Liver (tissue), 9 donors: ENCODE data around the gene RPP14. TPM values are rescaled to one million over a fixed set of nuclear protein-coding genes. Genes with fewer than 3 reads are reported as not detected.

Experiments
- DNase-seq: peaks from one replicate; pipeline ENCODE4 v3.0.0-alpha.2; 2017; ENCODE audit warnings: low spot score
- H3K27ac ChIP-seq, 2 donors: one replicate each; pipeline ENCODE4 v1.7.0; 2013; ENCODE audit warnings: inconsistent platforms in 2 of 2, low read length in 2 of 2, control low read depth in 1 of 2, low read depth in 1 of 2, mild to moderate bottlenecking in 1 of 2
- H3K27me3 ChIP-seq, 4 donors: one replicate each; pipeline versions ENCODE4 v1.6.1 to v1.7.0; 2013; ENCODE audit warnings: low read length in 3 of 4, inconsistent platforms in 1 of 4, mild to moderate bottlenecking in 1 of 4, moderate library complexity in 1 of 4; ENCODE audit not compliant: control insufficient read depth in 4 of 4, insufficient read depth in 4 of 4
- H3K36me3 ChIP-seq, 4 donors: one replicate each; pipeline versions ENCODE4 v1.6.1 to v1.7.0; 2013; ENCODE audit warnings: low read length in 3 of 4, mild to moderate bottlenecking in 3 of 4, low read depth in 1 of 4, moderate library complexity in 1 of 4; ENCODE audit not compliant: control insufficient read depth in 4 of 4, insufficient read depth in 3 of 4
- H3K4me1 ChIP-seq, 4 donors: one replicate each; pipeline versions ENCODE4 v1.6.1 to v1.7.0; 2013; ENCODE audit warnings: low read length in 3 of 4, mild to moderate bottlenecking in 3 of 4, moderate library complexity in 1 of 4; ENCODE audit not compliant: control insufficient read depth in 4 of 4, insufficient read depth in 4 of 4
- H3K4me3 ChIP-seq, 3 donors: one replicate each; pipeline versions ENCODE4 v1.6.1 to v1.7.0; 2013; ENCODE audit warnings: low read length in 3 of 3, control low read depth in 1 of 3, low read depth in 1 of 3, mild to moderate bottlenecking in 1 of 3
- H3K9ac ChIP-seq, 2 donors: one replicate each; pipeline ENCODE4 v1.7.0; 2013; ENCODE audit warnings: low read length in 2 of 2, mild to moderate bottlenecking in 2 of 2, moderate library complexity in 2 of 2, control low read depth in 1 of 2, low read depth in 1 of 2
- H3K9me3 ChIP-seq, 4 donors: one replicate each; pipeline versions ENCODE4 v1.6.1 to v1.7.0; 2013; ENCODE audit warnings: low read length in 3 of 4; ENCODE audit not compliant: control insufficient read depth in 4 of 4
- ATF3 ChIP-seq: IDR thresholded peaks from 2 replicates; pipeline ENCODE4 v1.6.1; 2016; ENCODE audit warnings: antibody characterized with exemption
- CTCF ChIP-seq: fragments of 150-350 bp; IDR thresholded peaks from 2 replicates; pipeline ENCODE4 v1.5.1; 2017; ENCODE audit warnings: improper control_type of control experiment, low read depth, low read length; ENCODE audit not compliant: missing input control
- EGR1 ChIP-seq, 2 donors: IDR thresholded peaks; 2 replicates each; pipeline ENCODE4 v1.6.1; 2016 to 2018; ENCODE audit warnings: antibody characterized with exemption in 2 of 2, low read depth in 2 of 2
- FOXA1 ChIP-seq: IDR thresholded peaks from 2 replicates; pipeline ENCODE4 v1.6.1; 2016; ENCODE audit warnings: antibody characterized with exemption
- FOXA2 ChIP-seq: IDR thresholded peaks from 2 replicates; pipeline ENCODE4 v1.6.1; 2016; ENCODE audit warnings: antibody characterized with exemption
- GABPA ChIP-seq, 2 donors: IDR thresholded peaks in 1 of 2; conservative IDR thresholded peaks in 1 of 2; 2 replicates each; pipeline ENCODE4 v1.6.1; 2016; ENCODE audit warnings: antibody characterized with exemption in 2 of 2, mild to moderate bottlenecking in 1 of 2, moderate library complexity in 1 of 2
- HNF4A ChIP-seq, 2 donors: conservative IDR thresholded peaks; 2 replicates each; pipeline ENCODE4 v1.6.1; 2016; ENCODE audit warnings: antibody characterized with exemption in 2 of 2, mild to moderate bottlenecking in 2 of 2
- HNF4G ChIP-seq: IDR thresholded peaks from 2 replicates; pipeline ENCODE4 v1.6.1; 2016; ENCODE audit warnings: antibody characterized with exemption
- JUND ChIP-seq, 2 donors: IDR thresholded peaks; 2 replicates each; pipeline ENCODE4 v1.6.1; 2016; ENCODE audit warnings: antibody characterized with exemption in 2 of 2
- MAX ChIP-seq: IDR thresholded peaks from 2 replicates; pipeline ENCODE4 v1.6.1; 2016; ENCODE audit warnings: antibody characterized with exemption
- NR2F2 ChIP-seq: IDR thresholded peaks from 2 replicates; pipeline ENCODE4 v1.6.1; 2016; ENCODE audit warnings: antibody characterized with exemption
- RAD21 ChIP-seq, 2 donors: IDR thresholded peaks; 2 replicates each; pipeline ENCODE4 v1.6.1; 2016; ENCODE audit warnings: antibody characterized with exemption in 2 of 2, mild to moderate bottlenecking in 2 of 2
- REST ChIP-seq: IDR thresholded peaks from 2 replicates; pipeline ENCODE4 v1.6.1; 2016; ENCODE audit warnings: antibody characterized with exemption, mild to moderate bottlenecking
- RXRA ChIP-seq, 2 donors: IDR thresholded peaks; 2 replicates each; pipeline ENCODE4 v1.6.1; 2017 to 2018; ENCODE audit warnings: antibody characterized with exemption in 2 of 2, mild to moderate bottlenecking in 1 of 2
- SP1 ChIP-seq: IDR thresholded peaks from 2 replicates; pipeline ENCODE4 v1.6.1; 2018; ENCODE audit warnings: antibody characterized with exemption, mild to moderate bottlenecking
- TAF1 ChIP-seq: conservative IDR thresholded peaks from 2 replicates; pipeline ENCODE4 v1.6.1; 2016; ENCODE audit warnings: antibody characterized with exemption, mild to moderate bottlenecking
- YY1 ChIP-seq: IDR thresholded peaks from 2 replicates; pipeline ENCODE4 v1.6.1; 2016; ENCODE audit warnings: antibody characterized with exemption, mild to moderate bottlenecking
- ZBTB33 ChIP-seq: IDR thresholded peaks from 2 replicates; pipeline ENCODE4 v1.6.1; 2016; ENCODE audit warnings: antibody characterized with exemption
- WGBS: extraction: QIAGEN DNeasy Blood & Tissue Kit; methylation state at CpG from one replicate; pipeline ENCODE4 v1.1.7; 2013; 5-methylcytosine and 5-hydroxymethylcytosine counted together
- polyA plus RNA-seq, 2 donors: library from polyadenylated mRNA; stranded (reverse) in 1 of 2; unstranded in 1 of 2; fragments of 200-250 nt in 1 of 2; fragments of >200 nt in 1 of 2; fragmentation: Nextera tagmentation in 1 of 2; extraction: Ambion mirVana in 1 of 2; gene quantifications; one replicate each; pipeline versions ENCODE4 v1.2.1 to v1.2.3, GENCODE V29; 2013 to 2015
- total RNA-seq, 2 donors: library from RNA; depleted of rRNA; stranded (reverse); fragments of >200 nt; gene quantifications; one replicate each; pipeline ENCODE4 v1.2.3, GENCODE V29; 2014
- donor health status: healthy.
- donor health status: healthy.
- donor health status: healthy.
- donor health status: healthy.
- donor health status: healthy.

RPP14 gene
- total and polyA plus RNA-seq, 4 donors: 7.4 to 13.7 (median 10.1) TPM

GRCh38 chr3:58325525-58325992, 19.5 kb downstream of the RPP14 start:
- no peaks in the 10 kb centered on the region for H3K27me3 ChIP-seq
- peak overlapping the region; percentile 4 to 32 for H3K27ac ChIP-seq
- WGBS: 37% methylated on average over 2 of the region's 2 CpGs
- H3K9ac ChIP-seq: no peak overlapping the region
- H3K4me3 ChIP-seq: no peak overlapping the region
- H3K9me3 ChIP-seq: no peaks in the 10 kb centered on the region
- peaks cover 2 to 19% (median 14%) of the 10 kb centered on the region in 4 donors for H3K4me1 ChIP-seq
- H3K36me3 ChIP-seq: no peaks in the 10 kb centered on the region
- DNase-seq: no peak
- TF ChIP-seq HNF4G: no peak
- TF ChIP-seq RAD21 (IDR thresholded peaks at IDR 0.05): no peak
- TF ChIP-seq EGR1 (IDR thresholded peaks at IDR 0.05; ENCODE audit: low read depth in 2 of 2): no peak
- TF ChIP-seq HNF4A (conservative IDR thresholded peaks at IDR 0.05): peak in 1 of 2 donors; percentile 30
- TF ChIP-seq CTCF: no peak
- peak; percentile 81 for TF ChIP-seq NR2F2
- TF ChIP-seq TAF1: no peak
- peak; percentile 23 to 26 for TF ChIP-seq RXRA (IDR thresholded peaks at IDR 0.05)
- no peak for TF ChIP-seq REST
- peak; percentile 53 for TF ChIP-seq SP1
- TF ChIP-seq ATF3: no peak
- no peak for TF ChIP-seq GABPA (IDR thresholded peaks at IDR 0.05 in 1 of 2, conservative IDR thresholded peaks at IDR 0.05 in 1 of 2)
- no peak for TF ChIP-seq MAX
- no peak for TF ChIP-seq FOXA1
- TF ChIP-seq JUND (IDR thresholded peaks at IDR 0.05): no peak
- TF ChIP-seq FOXA2: no peak
- no peak for TF ChIP-seq ZBTB33
- TF ChIP-seq YY1: no peak
